CD4-positive, alpha-beta T cell treated with Interferon alpha-2 for 1 hour (primary cell): Measurements from ENCODE around the gene ADGRA1.
A peak's percentile ranks its signal among the peaks of the same experiment; 100 is the strongest.

ENCODE experiments used
- DNase-seq, 2 donors: peaks; one replicate each; pipeline ENCODE4 v3.0.0-alpha.2; 2020 to 2022

Gene ADGRA1

DNA sequence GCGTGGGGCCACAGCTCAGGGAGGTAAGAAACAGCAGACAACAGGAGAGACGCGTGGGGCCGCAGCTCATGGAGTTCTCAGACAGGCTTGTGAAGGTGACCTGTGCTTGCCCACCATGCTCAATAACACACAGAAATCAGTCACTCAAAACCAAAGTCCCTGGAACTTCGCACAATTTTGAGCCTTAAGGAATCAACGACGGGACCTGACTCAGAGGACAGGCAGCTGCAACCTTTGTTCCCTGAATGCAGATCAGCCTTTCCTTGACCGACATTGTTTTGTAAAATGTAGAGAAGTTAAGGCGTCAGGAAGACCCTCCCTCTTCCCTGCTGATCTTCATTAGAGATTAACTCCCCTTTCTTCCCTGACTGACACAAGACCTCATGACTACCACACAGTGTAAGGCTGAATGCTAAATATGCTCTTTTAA is 63.8 kb downstream of the ADGRA1 start:
- no peak for DNase-seq

DNA sequence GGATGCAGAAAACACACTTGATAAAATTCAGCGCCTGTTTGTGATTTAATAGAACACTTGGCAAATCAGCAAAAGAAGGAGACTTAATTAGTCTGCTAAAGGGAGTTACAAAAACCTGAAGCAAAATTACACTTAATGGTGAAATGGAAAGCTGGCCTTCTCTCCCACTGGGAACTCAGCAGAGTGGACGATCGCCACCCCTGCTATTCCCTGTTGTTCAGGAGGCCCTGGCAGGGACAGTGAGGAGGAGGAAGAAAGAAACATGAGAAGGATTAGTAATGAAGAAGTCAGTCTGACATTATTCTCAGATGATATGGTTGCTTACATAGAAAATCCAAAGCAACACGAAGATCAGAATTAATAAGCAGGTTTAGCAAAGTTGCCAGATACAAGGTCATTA is 66.7 kb downstream of the ADGRA1 start:
- no peak for DNase-seq

- no peak for DNase-seq
Measured at GRCh38 chr10:133154996-133155778, 67.5 kb downstream of the ADGRA1 start.

GRCh38 chr10:133156674-133157579 is 69.2 kb downstream of the ADGRA1 start:
- DNase-seq: no peak

DNA sequence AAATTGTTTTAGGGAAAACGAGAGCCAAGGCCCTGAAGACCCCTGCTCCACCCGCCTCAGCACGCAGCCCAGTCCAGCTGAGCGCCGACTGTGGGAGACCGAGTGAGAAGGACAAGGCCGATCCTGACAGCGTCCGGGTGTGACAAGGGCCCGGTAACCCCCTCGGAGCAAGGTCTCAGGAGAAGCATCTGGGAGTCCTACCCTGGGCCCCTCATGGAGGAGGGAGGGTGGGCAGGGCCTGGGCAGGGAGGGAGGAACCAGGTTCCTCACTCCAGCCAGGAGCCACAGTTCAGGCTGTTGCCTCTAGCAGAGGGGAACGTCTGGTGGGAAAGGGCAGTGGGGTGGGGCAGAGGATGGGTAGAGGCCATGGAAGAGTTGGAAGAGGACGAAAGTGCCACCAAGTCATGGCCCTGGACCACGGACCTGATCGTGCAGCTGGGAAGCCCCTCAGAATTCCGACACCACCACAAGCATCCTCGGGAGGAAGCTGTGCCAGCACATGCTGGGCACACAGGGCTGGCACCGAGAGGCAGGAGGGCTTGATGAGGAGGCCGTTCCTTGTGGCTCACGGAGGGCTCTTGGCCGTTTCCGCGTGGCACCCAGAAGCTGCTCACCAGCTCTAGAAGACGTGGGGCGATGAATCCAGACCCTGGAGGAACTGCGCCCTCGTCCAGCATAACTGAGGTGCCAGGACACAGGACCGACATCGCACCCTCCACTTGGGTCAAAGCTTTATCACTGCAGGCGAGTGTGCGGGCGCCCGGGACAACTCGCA is 70.1 kb downstream of the ADGRA1 start:
- no peak for DNase-seq

GRCh38 chr10:133158437-133158755 is 70.7 kb downstream of the ADGRA1 start:
- no peak for DNase-seq

GRCh38 chr10:133158756-133159610 is 71.3 kb downstream of the ADGRA1 start:
- no peak for DNase-seq

DNA sequence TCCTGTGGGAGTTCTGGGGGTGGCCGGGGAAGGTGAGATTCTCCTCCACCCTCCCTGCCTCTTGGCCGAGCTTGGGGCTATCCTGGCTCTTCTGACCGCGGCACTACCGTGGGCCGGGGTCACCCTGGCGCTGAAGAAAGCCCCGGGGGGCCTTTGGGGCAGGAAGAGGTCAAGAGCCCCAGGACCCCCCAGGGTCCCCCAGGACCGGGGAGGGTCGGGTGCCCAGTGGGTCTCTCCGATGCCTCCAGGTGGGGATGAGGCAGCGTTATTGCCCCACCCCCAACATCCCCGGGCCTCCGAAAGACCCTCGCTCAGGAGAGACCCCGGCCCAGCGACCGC is 71.9 kb downstream of the ADGRA1 start:
- DNase-seq: no peak

DNA sequence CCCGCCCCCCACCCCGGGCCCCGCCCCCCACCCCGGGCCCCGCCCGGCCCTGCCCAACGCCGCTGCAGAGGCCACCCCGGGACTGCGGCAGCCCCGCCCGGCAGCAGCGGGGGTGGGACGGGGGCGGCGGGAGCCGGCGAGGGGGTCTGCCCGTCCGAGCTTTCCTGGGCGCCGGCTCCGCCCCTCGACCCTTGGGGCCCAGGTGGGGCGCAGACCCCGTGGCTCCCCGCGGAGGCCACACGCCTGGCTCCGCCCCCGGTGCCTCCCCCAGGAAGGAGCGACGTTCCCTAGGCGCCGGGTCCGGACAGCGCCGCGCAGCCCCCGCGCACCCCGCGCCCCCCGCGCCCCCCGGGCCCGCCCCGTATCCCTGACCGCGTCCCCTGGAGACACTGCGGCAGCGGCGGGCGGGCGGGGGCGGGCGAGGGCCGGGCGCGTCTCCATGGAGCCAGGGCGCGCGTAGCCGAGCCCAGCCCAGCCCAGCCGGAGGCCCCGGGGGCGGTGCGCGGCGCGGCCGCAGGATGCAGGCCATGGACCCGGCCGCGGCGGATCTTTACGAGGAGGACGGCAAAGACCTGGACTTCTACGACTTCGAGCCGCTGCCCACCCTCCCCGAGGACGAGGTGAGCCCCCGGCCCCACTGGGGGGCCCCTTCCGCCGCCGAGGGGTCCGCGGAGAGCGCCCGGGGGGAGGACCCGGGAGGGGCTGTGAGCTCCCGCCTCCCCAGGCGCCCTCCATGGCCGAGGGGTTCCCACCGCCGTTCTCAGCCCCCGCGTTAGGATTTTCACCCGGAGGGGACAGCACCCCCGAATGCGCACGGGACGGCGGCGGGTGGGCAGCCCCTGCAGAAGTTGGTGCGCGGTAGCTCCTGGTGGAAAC is 72.5 kb downstream of the ADGRA1 start, which contains the start of gene KNDC1:
Gene KNDC1, plus strand, starts transcription at position 270 of the 876 bp plus-strand sequence. Its CDS starts 249 bp downstream, at position 519.
- DNase-seq: peak in 1 of 2 donors; percentile 17

- DNase-seq: no peak
Measured at GRCh38 chr10:133160826-133161471, 73.2 kb downstream of the ADGRA1 start.

DNA sequence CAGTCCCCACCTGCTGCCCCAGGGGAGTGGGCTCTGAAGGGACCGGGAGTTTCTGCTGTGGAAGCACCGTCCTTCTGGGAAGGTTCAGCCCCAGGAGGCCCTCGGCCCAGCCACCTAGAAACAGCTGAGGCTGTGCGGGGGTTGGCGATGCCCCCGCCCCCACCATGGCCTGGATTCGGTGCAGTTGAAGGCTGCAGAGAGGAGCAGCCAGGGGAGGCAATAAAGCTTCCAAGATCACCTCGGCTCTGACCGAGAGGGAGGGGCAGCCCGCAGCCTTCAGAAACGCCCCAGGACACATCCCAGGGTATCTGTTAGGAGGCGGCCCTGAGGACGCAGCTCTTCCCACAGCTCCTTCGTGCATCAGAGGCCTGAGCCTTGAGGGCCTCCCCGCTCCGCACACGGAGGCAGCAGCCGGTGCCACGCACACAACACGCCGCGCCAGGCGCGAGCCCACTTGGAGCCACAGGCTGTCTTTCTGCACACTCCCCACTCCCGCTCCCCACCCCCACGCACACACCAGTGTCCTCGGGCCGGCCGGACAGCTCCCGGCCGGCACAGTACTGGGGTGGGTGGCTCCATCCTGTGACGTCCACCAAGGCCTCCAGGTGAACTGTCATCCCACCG is 73.9 kb downstream of the ADGRA1 start:
- DNase-seq: no peak

DNA sequence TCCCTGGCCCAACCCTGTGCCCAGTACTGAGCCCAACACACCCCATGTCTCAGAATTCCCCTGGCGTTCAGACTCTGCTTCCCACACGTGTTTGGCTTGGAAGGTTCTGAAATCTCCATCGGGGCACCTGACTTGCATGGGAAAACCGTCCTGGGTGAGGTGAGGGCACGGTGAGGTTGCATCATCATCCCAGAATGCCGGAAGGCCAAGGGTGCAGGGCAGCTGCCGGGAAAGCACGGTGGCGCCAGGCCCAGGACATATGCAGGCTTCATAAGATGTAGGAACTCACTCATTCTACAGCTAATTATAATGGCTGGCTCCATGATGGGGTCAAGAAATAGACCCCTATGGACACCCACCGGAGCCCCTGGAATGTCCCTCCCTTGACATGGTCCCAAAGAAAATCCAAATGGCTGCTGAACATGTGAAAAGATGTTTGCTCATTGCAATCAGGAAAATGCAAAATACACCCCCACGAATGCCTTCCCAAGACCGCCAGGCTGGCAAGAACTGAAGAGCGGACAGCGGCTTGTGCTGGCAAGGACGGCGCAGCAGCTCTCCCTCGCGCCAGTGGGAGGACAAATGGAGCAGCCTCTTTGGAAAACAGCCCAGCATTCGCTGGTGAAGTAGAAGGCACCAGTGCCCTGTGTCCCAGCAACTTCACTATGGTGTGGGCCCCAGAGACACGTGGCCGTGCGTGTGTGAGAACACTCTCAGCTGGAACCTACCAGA is 74.6 kb downstream of the ADGRA1 start:
- DNase-seq: no peak

DNA sequence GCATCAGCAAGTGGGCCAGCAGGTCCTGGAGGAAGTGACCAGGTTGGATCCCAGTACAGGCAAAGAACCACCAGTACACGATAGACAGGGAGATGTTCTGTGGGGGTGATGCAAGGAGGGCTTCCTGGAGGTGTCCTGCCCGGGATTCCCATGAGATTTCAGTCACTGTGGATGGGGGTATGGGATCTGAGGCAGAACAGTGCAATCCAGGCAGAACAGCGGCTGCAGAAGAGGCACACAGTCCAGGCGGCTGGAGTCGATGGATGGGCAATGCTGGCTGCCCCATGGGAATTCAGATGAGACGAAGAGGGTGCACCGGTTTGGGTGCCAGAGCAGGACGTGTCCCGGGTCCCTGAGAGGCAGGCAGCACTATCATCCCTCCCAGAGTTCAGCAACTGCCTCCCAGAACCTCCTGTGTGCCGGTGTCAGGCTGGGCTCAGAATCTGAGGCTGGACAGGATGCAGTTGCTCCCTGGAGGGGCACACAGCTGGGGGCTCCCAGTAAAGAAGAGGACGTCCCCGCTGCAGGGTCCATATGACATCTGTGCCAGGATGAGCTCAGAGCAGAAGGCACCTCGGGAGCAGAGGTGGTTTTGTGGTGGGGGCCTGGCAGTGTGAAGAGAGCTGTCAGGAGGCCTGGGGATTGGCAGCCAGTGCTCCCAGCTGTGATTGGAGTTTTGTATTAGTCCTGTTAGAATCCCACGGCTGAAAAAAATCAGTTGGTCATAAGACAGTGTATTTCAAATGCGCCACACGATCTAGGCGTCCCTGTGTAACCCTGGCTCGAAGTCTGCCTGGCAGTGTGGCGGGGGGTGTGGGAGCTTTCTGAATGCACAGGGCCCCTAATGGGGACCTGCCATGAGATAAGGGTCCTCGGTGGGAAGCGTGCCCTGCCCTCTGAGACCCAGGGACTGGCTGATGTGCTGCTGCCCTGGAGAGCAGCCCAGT is 75.5 kb downstream of the ADGRA1 start:
- no peak for DNase-seq

- no peak for DNase-seq
Measured at GRCh38 chr10:133163889-133164815, 76.4 kb downstream of the ADGRA1 start.

DNA sequence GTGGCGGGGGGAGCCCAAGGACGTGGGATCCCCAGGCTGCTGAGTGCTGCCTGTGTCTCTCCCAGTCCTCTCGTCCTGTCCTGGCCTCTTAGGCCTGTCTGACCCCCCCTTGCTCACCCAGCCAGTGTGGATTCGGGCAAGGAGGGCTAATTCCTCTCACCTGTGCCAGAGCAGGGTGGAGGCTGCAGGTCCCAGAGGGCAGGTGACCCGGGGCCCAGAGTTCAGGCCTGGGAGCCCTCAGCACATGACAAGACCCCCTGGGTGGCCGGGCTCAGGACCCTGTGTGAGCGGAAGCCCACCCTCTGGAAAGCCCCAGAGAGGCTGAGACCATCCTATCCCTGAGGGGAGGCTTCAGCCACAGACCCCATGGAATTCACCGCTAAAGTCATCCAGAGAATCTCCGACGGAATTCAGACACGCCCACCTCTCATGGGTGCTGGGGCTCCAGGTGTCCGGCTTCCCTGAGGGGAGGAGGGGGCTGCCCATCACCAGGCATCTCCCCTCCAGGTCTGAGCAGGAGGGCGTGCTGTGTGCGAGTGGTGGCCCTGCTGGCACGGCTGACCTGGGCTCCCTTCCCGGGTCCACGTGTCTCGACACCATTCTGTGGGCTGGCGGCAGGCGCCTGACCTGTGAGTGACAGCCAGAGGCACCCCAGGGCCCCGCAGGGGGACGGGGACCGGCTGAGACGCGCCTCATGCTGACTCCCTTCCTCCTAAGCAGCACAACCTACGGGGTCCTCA is 77.3 kb downstream of the ADGRA1 start:
- no peak for DNase-seq
